HG02763 (cell line): ENCODE data around the gene C3orf62.

Experiments
- ATAC-seq: cut with Tn5 transposase; IDR thresholded peaks from one replicate; pipeline ENCODE4 v1.9.1; 2021; ENCODE audit warnings: mild to moderate bottlenecking, moderate library complexity; ENCODE audit not compliant: unreplicated experiment

Gene C3orf62

DNA sequence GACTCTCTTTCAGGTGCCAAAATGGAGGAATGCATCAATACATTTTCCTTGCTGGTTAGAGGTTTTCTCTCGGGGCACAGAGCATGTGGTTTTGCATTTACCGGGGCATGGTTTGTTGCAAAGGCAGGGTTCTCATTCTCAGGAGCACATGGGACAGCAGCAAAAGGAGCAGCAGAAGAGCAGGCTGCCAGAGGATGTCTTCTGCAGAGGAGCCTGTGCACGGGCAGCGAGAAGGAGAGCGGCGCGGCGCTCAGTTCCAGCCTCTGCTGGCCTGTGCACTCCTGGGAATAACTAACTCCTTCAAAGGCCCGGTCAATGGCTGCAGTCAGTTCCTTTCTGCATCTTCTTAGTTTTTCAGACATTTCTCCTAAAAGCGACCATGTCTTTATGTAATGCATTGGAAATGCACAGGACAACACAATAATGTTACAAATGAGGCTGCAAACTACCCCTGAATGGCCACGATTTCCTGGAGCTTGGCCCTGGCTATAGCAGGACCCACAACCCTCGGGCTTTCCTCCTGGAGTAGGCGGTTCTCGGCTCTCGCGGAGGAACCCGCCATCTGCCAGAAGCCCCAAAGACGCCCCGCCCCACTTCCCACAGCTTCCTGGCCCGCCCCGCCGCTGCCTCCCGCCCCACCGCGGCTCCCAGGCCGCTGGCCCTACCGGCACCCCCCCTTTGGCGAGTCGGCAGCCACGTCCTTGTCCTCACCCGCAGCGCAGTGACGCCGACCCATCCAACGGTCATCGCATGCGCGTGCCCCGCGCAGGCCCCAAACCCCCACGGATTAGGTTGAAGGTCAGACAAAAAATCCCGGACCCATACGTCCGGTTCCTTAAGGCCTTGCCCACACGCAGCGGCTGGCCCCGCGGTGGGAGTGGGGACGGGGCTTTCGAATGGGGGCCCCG lies at the start of gene C3orf62:
Gene C3orf62, minus strand, starts transcription at position 758 of the 908 bp plus-strand sequence. Its CDS starts 360 bp downstream, at position 398.
- ATAC-seq: no peak

DNA sequence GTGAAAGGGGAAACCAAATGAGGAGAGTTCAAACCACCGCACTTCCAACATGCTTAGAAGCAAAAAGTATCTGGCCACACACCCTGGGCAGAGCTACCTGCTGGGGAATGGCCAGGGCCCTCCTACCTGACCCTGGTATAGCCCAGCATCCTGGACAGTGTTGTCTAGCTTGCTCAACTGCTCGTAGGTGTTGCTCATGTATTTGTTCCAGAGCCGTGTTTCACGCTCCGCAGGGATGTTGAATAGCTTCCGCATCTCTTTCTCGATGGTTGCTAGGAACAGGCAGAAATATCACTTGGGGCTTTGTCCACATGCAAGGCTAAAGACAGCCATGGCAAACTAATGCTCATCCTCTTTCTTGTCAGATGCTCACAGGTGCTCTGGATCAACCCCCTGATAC lies 47.7 kb upstream of the C3orf62 start:
- ATAC-seq: no peak

DNA sequence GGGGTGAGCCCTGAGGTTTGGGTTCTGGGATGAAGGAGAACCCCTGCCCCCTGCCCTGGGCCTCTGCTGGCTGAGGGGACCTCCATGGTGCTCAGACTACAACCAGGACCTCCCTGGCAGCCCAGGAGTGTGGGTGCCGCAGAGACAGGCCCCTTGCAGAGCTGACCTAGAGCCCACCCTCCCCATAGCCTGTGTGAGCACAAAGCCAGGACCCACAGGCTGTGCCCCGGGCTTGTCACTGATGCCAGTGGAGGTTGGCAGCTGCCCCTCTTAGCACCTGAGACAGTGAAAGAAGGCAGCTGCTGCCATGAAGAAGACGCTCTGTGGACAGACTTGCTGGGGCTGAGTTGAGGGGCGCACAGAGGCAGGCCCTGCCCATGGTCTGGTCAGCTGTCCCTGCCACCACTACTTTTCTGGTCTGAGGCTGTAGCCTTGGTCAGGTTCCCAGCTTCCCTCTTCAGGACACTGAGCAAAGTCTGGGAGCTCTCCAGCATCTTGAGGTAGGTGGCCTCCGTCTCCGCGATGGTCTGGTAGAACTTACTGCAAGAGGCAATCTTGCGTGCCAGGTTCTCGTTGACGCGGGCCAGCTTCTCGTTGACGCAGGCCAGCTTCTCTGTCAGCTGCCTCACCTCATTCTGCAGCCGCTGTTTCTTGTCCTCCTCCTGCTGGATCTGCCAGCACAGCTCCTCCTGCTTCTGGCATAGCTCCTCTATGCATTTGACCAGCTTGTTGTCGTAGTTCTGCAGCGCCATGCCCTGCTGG lies 39.8 kb upstream of the C3orf62 start:
- ATAC-seq: no peak

- no peak for ATAC-seq
Measured at GRCh38 chr3:49313896-49314688, 37.1 kb upstream of the C3orf62 start.

- no peak for ATAC-seq
Measured at GRCh38 chr3:49311283-49311682, 34.3 kb upstream of the C3orf62 start.

GRCh38 chr3:49310677-49311076 lies 33.6 kb upstream of the C3orf62 start:
- ATAC-seq: no peak

DNA sequence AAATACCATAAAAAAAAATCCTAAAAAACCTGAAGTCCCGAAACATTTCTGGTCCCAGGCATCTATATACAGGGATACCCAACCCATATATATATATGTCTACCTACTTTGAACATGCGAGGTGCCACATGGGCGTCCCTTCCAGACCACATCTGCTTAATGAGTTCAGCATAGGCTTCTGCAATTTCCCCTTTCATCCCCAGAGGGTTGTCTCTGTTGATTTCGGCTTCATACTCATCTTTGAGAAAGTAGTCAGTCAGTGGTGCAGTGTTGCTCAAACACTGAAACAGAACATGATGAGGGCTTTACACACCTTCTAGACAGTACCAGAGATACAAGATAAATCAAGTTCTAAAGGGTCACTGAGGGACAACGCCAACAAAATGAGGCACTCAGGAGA lies 28.6 kb upstream of the C3orf62 start:
- ATAC-seq: no peak

GRCh38 chr3:49302613-49303012 lies 25.6 kb upstream of the C3orf62 start:
- ATAC-seq: no peak

- no peak for ATAC-seq
Measured at GRCh38 chr3:49300595-49300994, 23.6 kb upstream of the C3orf62 start.

DNA sequence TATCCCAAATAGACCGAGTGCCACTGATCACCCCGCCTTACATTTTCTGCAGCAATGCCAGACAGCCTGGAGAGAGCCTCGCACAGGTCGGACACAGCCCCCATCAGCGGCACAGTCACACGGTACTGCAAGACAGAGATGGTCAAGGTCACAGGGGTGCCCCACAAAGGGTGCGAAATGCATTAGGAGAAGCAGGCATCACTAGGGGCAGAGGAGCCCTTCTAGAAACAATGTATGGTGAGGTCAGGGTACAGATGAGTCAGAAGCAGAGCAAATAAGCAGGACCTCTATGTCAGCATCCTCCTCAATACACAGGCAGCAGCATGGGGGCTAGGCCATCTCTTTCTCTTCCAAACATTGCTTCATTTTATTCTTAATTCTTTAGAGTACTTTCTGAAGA lies 21.5 kb upstream of the C3orf62 start:
- ATAC-seq: no peak

DNA sequence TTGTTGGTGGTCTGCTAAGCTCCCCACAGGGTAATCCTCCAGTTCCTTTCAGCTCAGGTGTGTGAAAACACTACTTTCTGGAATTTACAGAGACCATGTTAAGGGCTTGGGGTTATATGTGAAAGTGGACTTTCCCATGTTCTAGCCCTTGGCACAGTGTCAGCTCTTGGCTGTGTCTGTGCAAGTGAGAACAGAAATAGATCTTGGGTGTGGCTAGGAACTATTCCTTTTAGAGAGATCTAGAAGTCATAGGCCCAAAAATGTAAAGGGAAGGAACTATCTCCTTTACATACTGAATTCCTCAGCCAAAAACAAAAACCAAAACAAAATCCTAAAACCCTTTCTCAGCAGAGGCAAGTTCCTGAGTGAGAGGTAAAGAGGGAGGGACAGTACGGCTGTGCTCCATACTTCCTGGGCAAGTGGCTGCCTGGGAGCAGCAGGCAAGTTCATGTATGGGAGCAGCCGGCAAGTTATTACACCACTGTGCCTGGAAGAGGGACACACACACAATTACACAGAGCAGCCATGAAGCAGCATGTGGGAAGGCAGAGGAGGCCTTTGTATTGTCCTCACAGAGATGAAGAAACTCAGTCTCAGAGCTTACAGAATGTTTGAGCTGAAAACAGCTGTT lies 19.9 kb upstream of the C3orf62 start:
- ATAC-seq: no peak

- no peak for ATAC-seq
Measured at GRCh38 chr3:49295489-49296058, 18.5 kb upstream of the C3orf62 start.

DNA sequence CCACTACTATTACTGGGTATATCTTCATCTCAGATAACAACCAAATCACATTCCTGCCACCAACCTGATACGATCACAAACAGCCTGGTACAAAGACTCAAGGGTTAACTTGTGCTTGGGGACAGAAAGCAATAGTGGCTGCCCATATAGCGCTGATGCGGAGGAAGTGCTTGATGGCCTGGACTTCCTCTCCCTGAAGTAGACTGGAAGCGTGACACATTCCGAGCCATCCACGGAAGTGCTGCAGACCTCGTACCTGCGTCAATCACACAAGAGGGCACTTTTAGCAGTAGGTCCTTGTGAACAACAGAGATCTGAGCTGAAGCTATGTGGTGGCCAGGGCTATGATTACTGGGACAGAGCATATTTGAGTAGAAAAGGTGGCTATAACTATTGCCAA lies 17.3 kb upstream of the C3orf62 start:
- ATAC-seq: no peak

GRCh38 chr3:49283997-49284396 lies 7.0 kb upstream of the C3orf62 start:
- ATAC-seq: no peak

DNA sequence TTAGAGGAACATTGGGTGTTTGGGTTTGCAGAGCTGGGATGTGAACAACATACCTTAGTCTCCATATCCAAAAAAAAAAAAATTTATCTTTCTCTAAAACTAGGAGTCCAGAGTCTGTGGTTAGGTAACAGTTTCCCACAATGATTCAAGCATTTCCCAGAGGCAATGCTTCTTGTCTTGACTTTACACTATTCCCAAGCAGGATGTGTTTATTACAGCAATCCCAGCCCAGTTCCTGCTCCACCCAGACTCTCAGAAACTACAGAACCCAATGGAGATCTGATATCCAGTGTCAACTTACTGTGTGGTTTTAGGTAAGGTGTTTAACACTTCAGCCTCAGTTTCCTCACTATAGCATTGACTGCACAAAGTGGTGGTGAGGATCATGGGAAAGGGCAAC lies 2.3 kb upstream of the C3orf62 start:
- ATAC-seq: no peak

DNA sequence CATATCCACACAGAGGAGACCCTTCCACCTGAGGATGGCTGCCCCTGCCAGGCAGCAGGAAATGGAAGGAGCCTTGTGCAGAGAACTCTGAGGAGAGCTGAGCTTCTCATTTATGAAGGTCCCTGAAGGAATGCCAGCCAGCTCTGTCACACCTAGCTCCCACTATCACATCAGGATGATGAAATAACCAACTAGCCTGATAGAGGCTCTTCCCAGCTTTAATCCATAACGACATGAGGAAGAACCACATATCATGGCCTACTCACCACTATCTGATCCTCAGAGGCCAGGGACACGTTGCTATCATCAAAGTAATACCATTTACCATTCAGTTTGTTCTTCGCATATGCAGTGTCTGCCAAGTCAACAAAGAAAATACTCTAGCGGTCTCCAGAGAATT lies 1.5 kb upstream of the C3orf62 start:
- ATAC-seq: no peak

GRCh38 chr3:49277383-49277775 lies 347 bp upstream of the C3orf62 start:
- no peak for ATAC-seq

DNA sequence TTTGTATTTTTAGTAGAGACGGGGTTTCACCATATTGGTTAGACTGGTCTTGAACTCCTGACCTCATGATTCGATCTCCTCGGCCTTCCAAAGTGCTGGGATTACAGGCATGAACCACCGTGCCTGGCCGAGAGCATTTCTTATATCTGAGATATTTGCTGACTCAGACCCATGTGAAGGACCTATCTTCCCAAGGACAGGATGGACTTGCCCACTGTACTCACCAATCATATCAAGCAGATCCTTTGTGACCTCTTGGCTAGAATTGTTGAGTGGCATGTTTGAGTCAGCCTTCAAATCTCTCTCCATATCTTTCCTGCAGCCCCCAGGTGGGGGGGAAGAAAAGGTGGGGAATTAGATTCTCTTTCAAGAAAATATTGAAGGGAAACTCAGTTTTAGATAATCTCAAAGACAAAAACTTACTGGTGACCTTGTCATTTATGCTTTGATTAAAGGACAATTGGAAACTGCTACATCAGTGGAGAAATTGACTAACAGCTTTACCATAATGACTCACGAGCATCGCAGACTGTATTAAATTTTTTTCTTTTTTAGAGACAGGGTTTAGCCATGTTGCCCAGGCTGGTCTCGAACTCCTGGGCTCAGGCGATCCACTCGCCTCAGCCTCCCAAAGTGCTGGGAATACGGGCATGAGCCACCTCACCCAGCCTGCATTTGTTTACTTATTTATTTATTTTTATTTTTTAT lies 3.1 kb downstream of the C3orf62 start:
- no peak for ATAC-seq

DNA sequence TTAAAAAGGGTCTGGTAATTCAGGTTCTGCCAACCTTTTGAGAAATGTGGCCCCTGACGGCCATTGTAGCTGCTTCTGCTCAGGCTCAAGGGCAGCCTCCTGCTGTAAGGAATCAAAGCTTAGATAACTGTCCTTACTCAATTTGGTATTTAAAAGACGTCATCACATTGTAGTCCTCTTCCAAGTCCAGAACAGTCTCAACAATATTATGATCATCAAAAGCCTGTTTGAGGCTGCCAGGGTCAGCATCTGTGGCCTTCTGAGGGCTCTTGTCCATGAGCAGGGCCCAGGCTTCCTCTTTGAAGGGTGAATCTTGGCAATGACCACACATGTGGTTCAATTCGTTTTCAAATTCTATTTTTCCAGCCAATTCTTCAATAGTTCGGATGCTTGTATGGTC lies 6.0 kb downstream of the C3orf62 start:
- no peak for ATAC-seq

DNA sequence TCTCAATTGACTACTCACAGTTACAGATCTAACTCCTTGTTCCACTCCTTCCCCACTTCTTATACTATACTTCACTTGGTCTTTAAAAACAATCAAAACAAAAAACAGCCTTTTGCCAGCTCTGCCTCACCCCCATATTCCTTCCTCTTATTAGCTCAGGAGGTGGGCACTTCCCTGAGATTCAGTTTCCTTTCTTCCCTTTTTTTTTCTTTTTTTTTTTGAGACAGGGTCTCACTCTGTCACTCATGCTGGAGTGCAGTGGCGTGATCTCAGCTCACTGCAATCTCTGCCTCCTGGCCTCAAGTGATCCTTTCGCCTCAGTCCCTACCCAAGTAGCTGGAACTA lies 6.9 kb downstream of the C3orf62 start:
- ATAC-seq: no peak
